Bronchial epithelial cell (primary cell): ENCODE measurements around the gene C6orf62. TPM values are rescaled to one million over a fixed set of nuclear protein-coding genes. Genes with fewer than 3 reads are reported as not detected.
A peak's percentile ranks its signal among the peaks of the same experiment; 100 is the strongest.
"Not testable (repeated sequence)": the region's sequence is repeated elsewhere in the genome, so short reads cannot be mapped to it uniquely, and the experiment has no call there.

Experiments used
- DNase-seq: peaks from one replicate; pipeline ENCODE4 v3.0.0-alpha.2; 2010; ENCODE audit warnings: low read depth
- FAIRE-seq: peaks from 2 replicates; lab custom pipeline; 2011; peaks lifted over from hg19 to GRCh38; lab: Jason Lieb, UNC
- H3K27me3 ChIP-seq: 2 replicates; pipeline ENCODE4 v1.5.1; 2011; ENCODE audit warnings: low read length; ENCODE audit not compliant: control insufficient read depth, insufficient read depth
- H3K36me3 ChIP-seq: 2 replicates; pipeline ENCODE4 v1.5.1; 2011; ENCODE audit warnings: low read length; ENCODE audit not compliant: control insufficient read depth, insufficient read depth
- H3K4me3 ChIP-seq: 2 replicates; pipeline ENCODE4 v1.5.1; 2011; ENCODE audit warnings: mild to moderate bottlenecking, low read depth, low read length, control low read depth
- total RNA-seq: library from RNA; depleted of rRNA; stranded (reverse); fragments of >200 nt; gene quantifications from 2 replicates; pipeline ENCODE4 v1.2.1, GENCODE V29; 2014
- TF ChIP-seq, protein P1 (sequence below): IDR thresholded peaks from 2 replicates; pipeline ENCODE4 v1.5.1; 2011; ENCODE audit warnings: mild to moderate bottlenecking, moderate library complexity, low read length, control low read depth, inconsistent platforms; ENCODE audit not compliant: insufficient read depth, severe bottlenecking

The C6orf62 gene
- total RNA-seq, 1 donor from 2014 or later, result 120 TPM

DNA sequence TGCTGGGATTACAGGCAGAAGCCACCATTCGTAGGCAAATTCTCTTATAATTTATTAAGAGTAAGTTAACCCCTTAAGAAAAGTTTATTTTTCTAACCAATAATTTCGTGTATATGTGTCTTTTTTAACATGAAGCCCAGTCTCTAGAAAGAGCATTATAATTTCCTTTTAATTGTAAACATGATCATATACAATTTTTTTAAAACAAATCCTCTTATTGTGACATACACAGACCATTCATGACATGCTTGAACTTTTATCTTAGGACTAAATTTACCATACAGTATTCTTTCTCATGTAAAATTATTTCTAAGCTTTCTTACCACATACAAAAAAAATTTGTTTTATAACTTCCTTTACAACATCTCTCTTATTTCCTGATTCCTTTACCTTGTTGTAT is 45.3 kb downstream of the C6orf62 start:
- Histone ChIP-seq H3K27me3 (no peaks in the 10 kb centered on the region), H3K36me3 (no peaks in the 10 kb centered on the region), H3K4me3 (no peak overlapping the region)
- FAIRE-seq, result no peak
- DNase-seq, result no peak
- TF ChIP-seq, protein P1, sequence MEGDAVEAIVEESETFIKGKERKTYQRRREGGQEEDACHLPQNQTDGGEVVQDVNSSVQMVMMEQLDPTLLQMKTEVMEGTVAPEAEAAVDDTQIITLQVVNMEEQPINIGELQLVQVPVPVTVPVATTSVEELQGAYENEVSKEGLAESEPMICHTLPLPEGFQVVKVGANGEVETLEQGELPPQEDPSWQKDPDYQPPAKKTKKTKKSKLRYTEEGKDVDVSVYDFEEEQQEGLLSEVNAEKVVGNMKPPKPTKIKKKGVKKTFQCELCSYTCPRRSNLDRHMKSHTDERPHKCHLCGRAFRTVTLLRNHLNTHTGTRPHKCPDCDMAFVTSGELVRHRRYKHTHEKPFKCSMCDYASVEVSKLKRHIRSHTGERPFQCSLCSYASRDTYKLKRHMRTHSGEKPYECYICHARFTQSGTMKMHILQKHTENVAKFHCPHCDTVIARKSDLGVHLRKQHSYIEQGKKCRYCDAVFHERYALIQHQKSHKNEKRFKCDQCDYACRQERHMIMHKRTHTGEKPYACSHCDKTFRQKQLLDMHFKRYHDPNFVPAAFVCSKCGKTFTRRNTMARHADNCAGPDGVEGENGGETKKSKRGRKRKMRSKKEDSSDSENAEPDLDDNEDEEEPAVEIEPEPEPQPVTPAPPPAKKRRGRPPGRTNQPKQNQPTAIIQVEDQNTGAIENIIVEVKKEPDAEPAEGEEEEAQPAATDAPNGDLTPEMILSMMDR, result no peak

DNA sequence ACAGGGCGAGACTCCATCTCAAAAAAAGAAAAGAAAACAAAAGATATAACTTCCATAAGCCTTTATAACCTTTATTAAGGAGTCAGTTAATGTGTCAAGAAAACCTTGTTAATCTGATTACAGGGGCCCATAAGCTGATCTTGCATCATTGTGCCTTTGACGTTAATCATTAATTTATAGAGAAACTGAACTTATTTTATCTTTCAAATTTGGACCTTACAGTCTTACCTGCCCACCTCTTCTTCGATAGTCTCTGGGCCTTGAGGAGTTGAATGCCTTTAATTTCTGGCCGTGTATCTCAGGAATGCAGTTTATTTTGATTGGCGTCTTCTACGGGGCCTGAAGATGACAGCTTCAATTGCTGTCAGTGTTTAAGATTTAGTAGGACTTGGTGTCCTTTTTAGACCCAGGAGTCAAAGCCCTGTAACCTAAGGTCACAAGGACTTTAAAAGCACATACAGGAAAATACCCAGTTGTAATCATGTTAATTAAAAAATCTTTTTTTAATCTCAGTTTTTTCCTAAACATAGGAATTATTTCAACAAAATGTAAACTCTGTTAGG is 46.3 kb downstream of the C6orf62 start:
- Histone ChIP-seq H3K4me3 (no peak overlapping the region), H3K27me3 (no peaks in the 10 kb centered on the region), H3K36me3 (no peaks in the 10 kb centered on the region)
- FAIRE-seq (no peak), DNase-seq (no peak)
- TF ChIP-seq, protein P1, result no peak

DNA sequence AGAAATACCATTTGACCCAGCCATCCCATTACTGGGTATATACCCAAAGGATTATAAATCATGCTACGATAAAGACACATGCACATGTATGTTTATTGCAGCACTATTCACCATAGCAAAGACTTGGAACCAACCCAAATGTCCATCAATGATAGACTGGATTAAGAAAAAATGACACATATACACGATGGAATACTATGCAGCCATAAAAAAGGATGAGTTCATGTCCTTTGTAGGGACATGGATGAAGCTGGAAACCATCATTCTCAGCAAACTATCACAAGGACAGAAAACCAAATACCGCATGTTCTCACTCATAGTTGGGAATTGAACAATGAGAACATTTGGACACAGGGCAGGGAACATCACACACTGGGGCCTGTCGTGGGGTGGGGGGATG is 47.9 kb downstream of the C6orf62 start:
- H3K27me3 ChIP-seq, H3K36me3 ChIP-seq, DNase-seq, H3K4me3 ChIP-seq, FAIRE-seq: not testable (repeated sequence)

DNA sequence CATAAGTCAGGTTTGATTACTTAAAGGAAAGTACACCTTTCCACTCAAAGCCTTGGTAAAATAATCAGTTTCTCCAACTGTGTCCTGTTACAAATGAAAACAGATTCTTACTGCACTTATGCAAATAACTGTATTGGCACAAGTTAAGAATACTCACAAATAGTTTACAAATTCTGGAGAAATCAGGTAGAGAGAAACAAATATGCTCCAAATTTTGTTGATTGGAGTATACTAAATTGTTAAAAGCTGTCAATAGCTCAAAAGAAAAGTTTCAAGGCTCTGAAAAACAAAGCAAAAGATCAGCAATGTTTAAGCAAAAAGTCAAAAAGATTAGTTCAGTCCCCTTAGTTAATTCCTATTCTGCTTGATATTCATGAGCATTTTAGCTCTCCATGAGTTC is 48.5 kb downstream of the C6orf62 start:
- H3K4me3 ChIP-seq, DNase-seq, FAIRE-seq, H3K27me3 ChIP-seq, H3K36me3 ChIP-seq: not testable (repeated sequence)

DNA sequence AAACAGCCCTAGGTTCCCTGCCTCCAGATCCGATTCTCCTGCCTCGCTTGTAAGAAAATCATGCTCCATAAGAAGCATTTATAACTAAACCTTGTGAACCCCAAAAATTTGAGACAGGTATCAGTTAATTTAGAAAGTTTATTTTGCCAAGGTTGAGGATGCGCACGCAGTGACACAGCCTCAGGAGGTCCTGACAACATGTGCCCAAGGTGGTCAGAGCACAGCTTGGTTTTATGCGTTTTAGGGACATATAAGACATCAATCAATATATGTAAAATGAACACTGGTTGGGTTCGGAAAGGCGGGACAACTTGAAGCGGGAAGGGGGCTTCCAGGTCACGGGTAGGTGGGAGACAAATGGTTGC is 50.0 kb downstream of the C6orf62 start:
- no peaks in the 10 kb centered on the region for H3K36me3 ChIP-seq
- FAIRE-seq (no peak), DNase-seq (no peak)
- TF ChIP-seq, protein P1, result no peak
- H3K27me3 ChIP-seq, result no peaks in the 10 kb centered on the region
- H3K4me3 ChIP-seq, result no peak overlapping the region

DNA sequence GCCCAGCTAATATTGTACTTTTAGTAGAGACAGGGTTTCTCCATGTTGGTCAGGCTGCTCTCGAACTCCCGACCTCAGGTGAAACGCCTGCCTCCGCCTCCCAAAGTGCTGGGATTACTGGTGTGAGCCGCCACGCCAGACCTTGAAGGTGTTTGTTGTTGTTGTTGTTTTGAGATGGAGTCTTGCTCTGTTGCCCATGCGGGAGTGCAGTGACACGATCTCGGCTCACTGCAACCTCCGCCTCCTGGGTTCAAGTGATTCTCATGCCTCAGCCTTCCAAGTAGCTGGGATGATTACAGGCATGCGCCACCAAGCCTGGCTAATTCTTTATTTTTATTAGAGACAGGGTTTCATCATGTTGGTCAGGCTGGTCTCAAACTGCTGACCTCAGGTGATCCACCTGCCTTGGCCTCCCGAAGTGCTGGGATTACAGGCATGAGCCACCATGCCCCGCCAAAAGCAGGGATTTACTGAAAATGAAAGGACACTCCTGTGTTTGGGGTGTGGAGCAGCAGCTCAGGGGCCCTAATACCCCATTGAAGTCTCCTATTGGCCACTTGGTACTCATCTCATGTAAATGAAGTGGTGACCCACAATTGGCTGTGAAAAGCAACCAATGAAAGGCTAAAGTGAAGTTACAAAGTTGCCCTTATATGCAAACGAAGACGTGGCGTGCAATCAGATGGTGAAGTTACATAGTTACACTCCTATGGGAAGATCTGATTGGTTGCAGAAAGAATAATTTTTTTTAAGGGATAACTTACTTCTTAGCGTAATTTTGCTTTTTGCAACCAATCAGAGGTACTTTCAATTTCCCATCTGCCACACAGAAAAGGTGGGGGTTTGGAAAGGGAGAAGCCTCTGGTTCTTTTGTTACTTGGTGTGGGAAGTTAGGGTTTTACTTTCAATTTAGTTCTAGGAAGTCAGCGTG is 50.6 kb downstream of the C6orf62 start:
- H3K4me3 ChIP-seq, FAIRE-seq, DNase-seq: not testable (repeated sequence)

DNA sequence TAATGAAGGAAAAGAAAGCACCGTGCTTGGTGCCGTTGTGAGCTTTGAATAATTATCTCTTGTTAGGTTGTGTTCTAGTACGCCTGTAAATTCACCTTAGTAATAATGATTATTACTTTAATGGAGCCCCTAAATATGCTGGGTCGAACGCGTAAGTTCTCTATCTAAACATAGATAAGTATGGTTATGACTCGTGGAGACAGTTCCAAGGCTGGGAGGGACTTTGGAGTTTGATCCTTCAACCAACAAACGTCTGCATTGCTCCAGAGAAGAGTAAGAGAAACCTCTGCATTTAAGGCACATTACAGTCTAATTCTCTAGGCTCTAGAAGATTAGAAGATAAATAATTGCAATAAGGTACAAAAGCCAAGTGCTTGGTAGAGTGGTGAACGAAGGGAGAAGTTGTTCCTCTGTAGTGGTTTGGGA is 51.6 kb downstream of the C6orf62 start:
- no peaks in the 10 kb centered on the region for H3K27me3 ChIP-seq
- DNase-seq (no peak), FAIRE-seq (no peak)
- H3K4me3 ChIP-seq, result peak overlapping the region; percentile 68
- TF ChIP-seq, protein P1, result no peak
- H3K36me3 ChIP-seq, result no peaks in the 10 kb centered on the region

More for the DNA sequence above, 50.6 kb downstream of the C6orf62 start:
- not testable (repeated sequence) for H3K36me3 ChIP-seq, H3K27me3 ChIP-seq
